H1 (cell line): ENCODE measurements around the gene TJP3. TPM values are rescaled to one million over a fixed set of nuclear protein-coding genes. Genes with fewer than 3 reads are reported as not detected.

ENCODE experiments used
- CTBP2 ChIP-seq: IDR thresholded peaks from 2 replicates; pipeline ENCODE4 v1.7.0; 2011; ENCODE audit warnings: borderline replicate concordance, mild to moderate bottlenecking, moderate library complexity, mixed read lengths, low read length; ENCODE audit not compliant: insufficient read depth, insufficient read length
- JUND ChIP-seq: IDR thresholded peaks from 2 replicates; pipeline ENCODE4 v1.6.1; 2011; ENCODE audit warnings: mild to moderate bottlenecking, improper control_type of control experiment, low read length
- YY1 ChIP-seq: IDR thresholded peaks from 2 replicates; pipeline ENCODE4 v1.6.1; 2011; ENCODE audit warnings: low read depth, mild to moderate bottlenecking, low read length
- polyA plus RNA-seq, 7 experiments: library from polyadenylated mRNA; depleted of rRNA in 3 of 7; stranded (reverse) in 5 of 7; unstranded in 2 of 7; fragments of >200 nt in 5 of 7; fragments of 200-250 nt in 2 of 7; gene quantifications; 1 replicate in 5 of 7; 2 replicates in 1 of 7; 4 replicates in 1 of 7; pipeline versions ENCODE4 v1.2.1 to v1.2.3, GENCODE V29; 2011 to 2013; ENCODE audit warnings: missing spikeins in 2 of 7, mixed read lengths in 2 of 7
- total RNA-seq: library from RNA; stranded (reverse); fragmentation: NEBNext Ultra II Directional; extraction: Animal tissue kit (Norgen Biotek cat#: 25700); gene quantifications from 2 replicates; pipeline ENCODE4 v1.2.1, GENCODE V29; 2021

The TJP3 gene
- total and polyA plus RNA-seq, 2 of the 8 experiments (the other 6 are each of a cell fraction or from before 2014, with no cell fraction given): 17.1 to 26.1 TPM

DNA sequence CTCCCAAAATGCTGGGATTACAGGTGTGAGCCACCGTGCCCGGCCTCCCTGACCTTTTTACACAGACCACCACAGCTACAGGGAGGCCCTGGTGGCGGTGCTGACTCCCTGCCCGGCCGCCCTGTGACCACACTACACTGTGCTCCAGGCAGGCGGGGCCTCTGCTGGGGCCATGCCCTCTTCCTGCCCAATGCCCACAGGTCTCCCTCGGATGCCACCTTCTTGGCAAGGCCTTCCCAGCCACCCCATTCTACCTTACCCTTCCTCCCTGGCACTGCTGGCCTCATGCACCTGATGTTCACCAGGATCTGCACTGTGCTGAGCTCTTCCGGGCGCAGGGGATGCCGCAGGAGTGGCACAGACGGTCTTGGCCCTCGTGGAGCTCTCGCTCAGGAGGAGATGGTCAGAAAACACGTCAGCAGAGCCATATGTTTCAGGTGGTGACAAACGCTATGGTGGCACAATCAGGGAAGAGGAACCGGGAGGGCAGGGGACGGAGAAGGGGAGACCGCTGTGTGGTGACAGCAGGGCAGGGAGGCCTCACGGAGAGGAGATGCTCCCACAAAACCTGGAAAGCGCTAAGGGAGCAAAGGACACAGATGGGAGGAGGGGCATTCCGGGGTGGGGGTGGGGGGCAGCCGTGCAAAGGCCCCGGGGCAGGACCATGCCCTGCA lies 12.1 kb upstream of the TJP3 start (continued):
- TF ChIP-seq CTBP2 (no peak), JUND (no peak), YY1 (no peak)
- TF ChIP-seq, all 59 proteins: peak for 0
